ENCODE measurements around the gene RRM2.
"Not testable (repeated sequence)": the region's sequence is repeated elsewhere in the genome, so short reads cannot be mapped to it uniquely, and the experiment has no call there.

Gene RRM2

GRCh38 chr2:10132996-10133647 is 10.6 kb downstream of the RRM2 start:
- no peak for DNase-seq

GRCh38 chr2:10135296-10136089 is 13.0 kb downstream of the RRM2 start:
- no peak for DNase-seq

GRCh38 chr2:10136101-10136934 is 13.8 kb downstream of the RRM2 start:
- DNase-seq = no peak

GRCh38 chr2:10137053-10137843 is 14.7 kb downstream of the RRM2 start:
- no peak for DNase-seq

- DNase-seq = no peak
Observed at GRCh38 chr2:10139536-10139935, 17.0 kb downstream of the RRM2 start.

- no peak for DNase-seq
Observed at GRCh38 chr2:10140841-10141610, 18.5 kb downstream of the RRM2 start.

GRCh38 chr2:10141736-10142639 is 19.4 kb downstream of the RRM2 start:
- no peak for DNase-seq

- DNase-seq = no peak
Observed at GRCh38 chr2:10142640-10142965, 20.1 kb downstream of the RRM2 start.

GRCh38 chr2:10144771-10145518 is 22.4 kb downstream of the RRM2 start:
- DNase-seq = no peak

GRCh38 chr2:10145519-10146357 is 23.2 kb downstream of the RRM2 start:
- no peak for DNase-seq

- no peak for DNase-seq
Observed at GRCh38 chr2:10146366-10147005, 23.9 kb downstream of the RRM2 start.

GRCh38 chr2:10147050-10147660 is 24.6 kb downstream of the RRM2 start:
- not testable (repeated sequence) for DNase-seq

GRCh38 chr2:10148268-10148667 is 25.7 kb downstream of the RRM2 start:
- no peak for DNase-seq

- DNase-seq = no peak
Observed at GRCh38 chr2:10149635-10150034, 27.1 kb downstream of the RRM2 start.

- no peak for DNase-seq
Observed at GRCh38 chr2:10150436-10150835, 27.9 kb downstream of the RRM2 start.

GRCh38 chr2:10151462-10151861 is 28.9 kb downstream of the RRM2 start:
- DNase-seq = no peak

- DNase-seq = no peak
Observed at GRCh38 chr2:10157293-10157692, 34.8 kb downstream of the RRM2 start.

GRCh38 chr2:10158681-10159080 is 36.1 kb downstream of the RRM2 start:
- no peak for DNase-seq

All from femur (tissue), 1 donor.